Tibial nerve (tissue), 4 donors: ENCODE measurements around the gene MRPS10. TPM values are rescaled to one million over a fixed set of nuclear protein-coding genes. Genes with fewer than 3 reads are reported as not detected.

Source experiments
- DNase-seq, 2 donors: peaks; one replicate each; pipeline ENCODE4 v3.0.0-alpha.2; 2019; ENCODE audit warnings: low spot score in 2 of 2
- H3K27ac ChIP-seq, 4 donors: fragments of 200-600 bp; sonication (generic) in 3 of 4; one replicate each; pipeline ENCODE4 v1.5.1; 2017 to 2019; ENCODE audit warnings: mild to moderate bottlenecking in 1 of 4
- H3K27me3 ChIP-seq, 2 donors: fragments of 200-600 bp; sonication (generic) in 1 of 2; one replicate each; pipeline versions ENCODE4 v1.5.1 to v1.6.0; 2017 to 2019
- H3K36me3 ChIP-seq, 3 donors: fragments of 200-600 bp; sonication (generic); one replicate each; pipeline ENCODE4 v1.5.1; 2018 to 2019
- H3K4me1 ChIP-seq, 4 donors: fragments of 200-600 bp; sonication (generic) in 3 of 4; one replicate each; pipeline ENCODE4 v1.5.1; 2017 to 2019
- H3K4me3 ChIP-seq, 4 donors: fragments of 200-600 bp; sonication (generic) in 3 of 4; one replicate each; pipeline ENCODE4 v1.5.1; 2017 to 2019; ENCODE audit warnings: mild to moderate bottlenecking in 1 of 4, moderate library complexity in 1 of 4
- H3K9me3 ChIP-seq, 4 donors: fragments of 200-600 bp; sonication (generic) in 3 of 4; one replicate each; pipeline ENCODE4 v1.5.1; 2017 to 2019
- EP300 ChIP-seq, 2 donors: sonication (generic); formaldehyde crosslinking; IDR thresholded peaks; one replicate each; pipeline ENCODE4 v1.6.1; 2017; ENCODE audit warnings: antibody characterized with exemption in 2 of 2, mild to moderate bottlenecking in 1 of 2
- POLR2A ChIP-seq, 2 donors: fragments of 450-650 bp; IDR thresholded peaks; one replicate each; pipeline ENCODE4 v1.6.1; 2017; ENCODE audit warnings: antibody characterized with exemption in 2 of 2, mild to moderate bottlenecking in 2 of 2, moderate library complexity in 2 of 2
- WGBS, 2 donors: methylation state at CpG; one replicate each; pipeline ENCODE4 v1.1.5; 2018; 5-methylcytosine and 5-hydroxymethylcytosine counted together
- total RNA-seq, 4 donors: library from RNA; depleted of rRNA; stranded (reverse); fragments of >200 nt; gene quantifications; one replicate each; pipeline ENCODE4 v1.1.0, GENCODE V29; 2016
- TF ChIP-seq, protein P1 (sequence below), 5 experiments: fragments of 200-600 bp in 3 of 5; fragments of 450-650 bp in 2 of 5; sonication (generic) in 3 of 5; IDR thresholded peaks; one replicate each; pipeline ENCODE4 v1.5.1; 2016 to 2019; ENCODE audit warnings: antibody characterized with exemption in 5 of 5, mild to moderate bottlenecking in 3 of 5, moderate library complexity in 2 of 5

Gene MRPS10
- total RNA-seq, 4 donors from 2014 or later = 20.7 to 30.6 (median 23.6) TPM

DNA sequence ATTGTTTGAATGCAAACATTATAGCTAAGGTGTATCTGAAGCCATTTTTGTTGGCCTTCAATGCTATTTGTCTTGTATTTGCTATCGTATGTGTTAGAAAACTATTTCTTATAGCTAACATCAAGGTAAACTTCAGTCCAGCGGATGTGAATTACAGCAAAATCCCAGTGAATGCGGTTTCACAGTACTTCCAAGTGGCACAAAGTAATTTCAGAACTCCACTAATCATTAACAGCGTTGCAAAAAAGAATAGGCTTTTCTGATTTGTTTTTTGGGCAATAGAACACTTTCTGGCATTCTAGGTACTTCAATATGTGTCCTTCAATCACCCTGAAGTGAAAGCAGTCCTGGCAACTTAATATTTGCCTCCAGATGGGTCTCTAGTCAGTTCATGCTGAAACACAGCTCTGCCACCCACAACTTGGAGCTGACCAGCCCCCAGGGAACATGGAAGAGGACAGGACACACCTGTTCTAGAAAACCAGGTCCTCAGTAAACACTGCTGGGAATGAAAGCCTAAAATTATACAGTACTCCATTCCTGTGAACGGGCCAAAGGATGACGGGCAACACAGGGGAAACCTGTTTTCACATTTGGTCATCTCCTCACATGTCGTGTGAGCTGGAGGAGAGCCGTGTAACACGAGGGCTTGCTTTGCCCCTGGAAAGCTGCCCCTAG is 9.7 kb upstream of the MRPS10 start:
- Histone ChIP-seq H3K27ac (no peak overlapping the region), H3K27me3 (no peaks in the 10 kb centered on the region), H3K36me3 (peaks cover 0 to 51% (median 0%) of the 10 kb centered on the region in 3 donors), H3K4me3 (no peak overlapping the region), H3K9me3 (no peaks in the 10 kb centered on the region), H3K4me1 (no peaks in the 10 kb centered on the region)
- 87 to 94% methylated on average over 9 of the region's 9 CpGs for WGBS, 2 donors
- TF ChIP-seq, protein P1, sequence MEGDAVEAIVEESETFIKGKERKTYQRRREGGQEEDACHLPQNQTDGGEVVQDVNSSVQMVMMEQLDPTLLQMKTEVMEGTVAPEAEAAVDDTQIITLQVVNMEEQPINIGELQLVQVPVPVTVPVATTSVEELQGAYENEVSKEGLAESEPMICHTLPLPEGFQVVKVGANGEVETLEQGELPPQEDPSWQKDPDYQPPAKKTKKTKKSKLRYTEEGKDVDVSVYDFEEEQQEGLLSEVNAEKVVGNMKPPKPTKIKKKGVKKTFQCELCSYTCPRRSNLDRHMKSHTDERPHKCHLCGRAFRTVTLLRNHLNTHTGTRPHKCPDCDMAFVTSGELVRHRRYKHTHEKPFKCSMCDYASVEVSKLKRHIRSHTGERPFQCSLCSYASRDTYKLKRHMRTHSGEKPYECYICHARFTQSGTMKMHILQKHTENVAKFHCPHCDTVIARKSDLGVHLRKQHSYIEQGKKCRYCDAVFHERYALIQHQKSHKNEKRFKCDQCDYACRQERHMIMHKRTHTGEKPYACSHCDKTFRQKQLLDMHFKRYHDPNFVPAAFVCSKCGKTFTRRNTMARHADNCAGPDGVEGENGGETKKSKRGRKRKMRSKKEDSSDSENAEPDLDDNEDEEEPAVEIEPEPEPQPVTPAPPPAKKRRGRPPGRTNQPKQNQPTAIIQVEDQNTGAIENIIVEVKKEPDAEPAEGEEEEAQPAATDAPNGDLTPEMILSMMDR (IDR thresholded peaks at IDR 0.05) = no peak
- TF ChIP-seq EP300 (IDR thresholded peaks at IDR 0.05) (no peak), POLR2A (IDR thresholded peaks at IDR 0.05) (no peak)
- DNase-seq = no peak

DNA sequence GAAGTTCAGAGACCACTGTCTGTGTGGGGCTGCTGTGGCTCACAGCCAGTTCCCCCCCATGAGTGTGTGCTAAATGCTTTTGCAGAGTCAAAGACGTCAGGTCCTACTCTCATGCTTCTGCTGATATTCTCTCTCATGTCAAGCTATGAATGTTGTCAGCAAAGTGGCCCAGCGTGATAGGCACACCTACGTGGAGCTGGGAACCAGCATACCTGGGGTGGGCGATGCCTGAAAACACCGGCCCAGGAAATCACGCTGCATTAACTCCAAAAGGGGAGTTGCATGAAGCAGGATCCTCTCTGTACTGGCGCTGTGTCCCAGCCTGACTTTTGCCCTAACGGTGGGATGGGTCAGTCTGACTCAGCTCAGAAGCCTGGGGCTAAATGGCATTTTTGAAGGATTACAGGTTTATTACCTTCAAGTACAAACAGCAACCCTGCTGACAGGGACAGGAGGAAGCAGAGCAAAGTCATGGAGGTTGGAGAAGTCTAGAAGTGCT is 9.0 kb upstream of the MRPS10 start:
- WGBS, 2 donors = 60 to 73% methylated on average over 8 of the region's 8 CpGs
- no peak overlapping the region for H3K4me3 ChIP-seq
- H3K27me3 ChIP-seq = no peaks in the 10 kb centered on the region
- H3K27ac ChIP-seq = no peak overlapping the region
- H3K9me3 ChIP-seq = no peaks in the 10 kb centered on the region
- H3K4me1 ChIP-seq = no peaks in the 10 kb centered on the region
- TF ChIP-seq, protein P1 (IDR thresholded peaks at IDR 0.05) = no peak
- TF ChIP-seq POLR2A (IDR thresholded peaks at IDR 0.05) (no peak), EP300 (IDR thresholded peaks at IDR 0.05) (no peak)
- no peak for DNase-seq
- H3K36me3 ChIP-seq = peaks cover 0 to 45% (median 0%) of the 10 kb centered on the region in 3 donors

DNA sequence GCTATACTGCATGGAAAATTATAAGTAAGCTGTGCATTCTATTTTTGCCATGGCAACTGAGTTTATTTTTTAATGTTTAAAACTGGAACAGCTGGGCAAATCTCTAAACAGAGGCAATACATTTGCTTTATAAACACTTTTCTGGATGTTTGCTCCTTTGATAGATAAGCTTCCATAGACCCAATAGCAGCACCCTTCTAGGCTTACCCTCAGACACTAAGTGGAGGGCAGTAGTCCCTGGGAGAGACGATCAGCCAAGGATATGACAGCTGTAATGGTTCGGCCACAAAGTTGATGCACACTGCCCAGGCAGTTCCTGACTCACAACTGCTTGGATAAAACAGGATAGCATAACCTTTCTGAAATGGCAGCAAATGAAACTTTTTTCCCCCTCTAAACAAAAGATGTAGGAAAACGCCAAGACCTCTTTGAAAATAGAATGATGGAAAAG is 8.5 kb upstream of the MRPS10 start:
- Histone ChIP-seq H3K9me3 (no peaks in the 10 kb centered on the region), H3K36me3 (peaks cover 0 to 40% (median 0%) of the 10 kb centered on the region in 3 donors), H3K4me1 (no peaks in the 10 kb centered on the region), H3K27ac (no peak overlapping the region), H3K4me3 (no peak overlapping the region), H3K27me3 (no peaks in the 10 kb centered on the region)
- WGBS, 2 donors = 50 to 55% methylated on average over 3 of the region's 3 CpGs
- TF ChIP-seq POLR2A (IDR thresholded peaks at IDR 0.05) (no peak), EP300 (IDR thresholded peaks at IDR 0.05) (no peak)
- TF ChIP-seq, protein P1 (IDR thresholded peaks at IDR 0.05) = no peak
- no peak for DNase-seq

DNA sequence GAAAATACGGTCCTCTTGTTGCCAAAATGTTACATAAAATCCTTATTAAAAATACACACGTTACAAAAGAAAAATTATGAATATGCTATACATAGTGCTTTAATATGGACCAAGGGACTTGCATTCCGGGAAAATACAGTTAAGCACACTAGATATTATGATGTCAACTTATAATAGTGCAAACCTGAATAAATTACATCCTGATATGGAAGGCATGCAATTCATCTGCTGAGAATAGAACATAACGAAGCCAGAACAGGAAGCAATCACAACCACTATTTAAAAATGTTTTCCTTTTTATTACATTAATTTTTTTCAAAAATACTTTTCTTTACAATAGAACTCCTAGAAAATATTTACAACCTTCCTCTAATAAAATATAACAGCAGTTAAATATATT is 7.8 kb upstream of the MRPS10 start:
- TF ChIP-seq POLR2A (IDR thresholded peaks at IDR 0.05) = no peak
- TF ChIP-seq EP300 (IDR thresholded peaks at IDR 0.05) = no peak
- TF ChIP-seq, protein P1 (IDR thresholded peaks at IDR 0.05) = no peak
- Histone ChIP-seq H3K27ac (no peak overlapping the region), H3K9me3 (no peaks in the 10 kb centered on the region), H3K4me1 (no peaks in the 10 kb centered on the region), H3K27me3 (no peaks in the 10 kb centered on the region), H3K4me3 (no peak overlapping the region), H3K36me3 (peaks cover 0 to 33% (median 0%) of the 10 kb centered on the region in 3 donors)
- WGBS, 2 donors = 43 to 44% methylated on average over 4 of the region's 4 CpGs
- DNase-seq = no peak

DNA sequence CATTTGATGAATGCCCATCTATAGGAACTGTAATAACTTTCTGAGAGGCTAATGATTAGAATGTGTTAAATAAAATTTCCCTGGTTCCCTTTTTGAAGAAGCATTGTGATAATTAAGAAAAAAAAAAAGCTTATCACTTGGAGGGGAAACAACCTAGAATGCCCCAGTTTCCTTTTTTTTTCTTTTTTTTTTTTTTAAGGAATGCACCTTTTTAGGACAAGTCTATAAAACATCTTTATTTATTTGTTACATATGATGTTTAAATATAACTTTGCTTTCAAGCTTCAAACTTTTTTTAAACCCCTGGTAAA is 7.3 kb upstream of the MRPS10 start:
- no peaks in the 10 kb centered on the region for H3K4me1 ChIP-seq
- TF ChIP-seq, protein P1 (IDR thresholded peaks at IDR 0.05) = no peak
- TF ChIP-seq EP300 (IDR thresholded peaks at IDR 0.05) = no peak
- no peak for TF ChIP-seq POLR2A (IDR thresholded peaks at IDR 0.05)

More for the DNA sequence above, 7.3 kb upstream of the MRPS10 start:
- Histone ChIP-seq H3K27ac (no peak overlapping the region), H3K27me3 (no peaks in the 10 kb centered on the region), H3K36me3 (peaks cover 0 to 33% (median 0%) of the 10 kb centered on the region in 3 donors), H3K4me3 (no peak overlapping the region), H3K9me3 (no peaks in the 10 kb centered on the region)
- DNase-seq = no peak
